Measurements from ENCODE around the gene SPAG9. TPM values are rescaled to one million over a fixed set of nuclear protein-coding genes. Genes with fewer than 3 reads are reported as not detected.

SPAG9 gene
- total and polyA plus RNA-seq, 2 of the 8 experiments (the other 6 are each of a cell fraction or from before 2014, with no cell fraction given) = 9.8 to 63.8 TPM

DNA sequence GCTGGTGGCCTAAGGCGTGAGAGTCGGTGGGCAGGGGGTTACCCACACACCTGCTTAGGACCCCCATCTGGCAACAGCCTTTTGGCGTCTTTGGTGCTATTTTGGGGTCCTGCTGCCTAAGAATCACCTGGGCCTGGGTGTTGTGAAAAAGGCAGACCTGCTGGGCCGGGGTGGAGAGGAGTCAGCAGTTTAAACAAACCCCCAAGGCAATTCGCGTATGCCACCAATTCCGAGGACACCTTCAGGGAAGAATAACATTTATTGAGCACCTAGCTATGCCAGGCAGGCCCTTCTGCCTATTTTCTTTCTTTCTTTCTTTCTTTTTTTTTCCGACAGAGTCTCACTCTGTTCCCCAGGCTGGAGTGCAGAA, 200.6 kb downstream of the SPAG9 start (continued):
- TF ChIP-seq SIN3A (conservative IDR thresholded peaks at IDR 0.05 in 1 of 2, IDR thresholded peaks at IDR 0.05 in 1 of 2; ENCODE audit: low read depth in 1 of 2, low read length in 2 of 2) = no peak; a peak in 1 of 4 replicates
- no peak for TF ChIP-seq BACH1 (IDR thresholded peaks at IDR 0.05; ENCODE audit: low read length)
- TF ChIP-seq CEBPB (IDR thresholded peaks at IDR 0.05; ENCODE audit: low read depth, low read length) = no peak

Measured in H1 (cell line).